Measurements from ENCODE around the gene ZNF112.

DNA sequence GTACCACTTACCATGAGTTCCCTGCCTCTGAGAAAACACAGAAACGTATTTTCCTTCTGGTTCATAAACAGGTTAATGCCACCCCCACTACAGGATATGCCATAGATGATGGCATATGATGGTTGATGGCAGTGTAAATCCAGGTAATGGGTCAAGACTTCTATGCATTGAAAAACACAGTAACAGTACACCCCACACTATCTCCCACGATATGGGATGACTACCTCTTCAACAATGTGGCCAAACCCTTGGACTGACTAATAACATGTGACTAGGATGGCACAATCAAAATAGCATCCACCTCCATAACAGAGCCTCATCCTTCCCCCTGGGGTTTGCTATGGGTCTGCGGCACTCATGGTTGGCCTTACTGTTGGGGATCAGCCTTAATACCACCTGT lies 73.6 kb downstream of the ZNF112 start:
- TF ChIP-seq, protein P1, sequence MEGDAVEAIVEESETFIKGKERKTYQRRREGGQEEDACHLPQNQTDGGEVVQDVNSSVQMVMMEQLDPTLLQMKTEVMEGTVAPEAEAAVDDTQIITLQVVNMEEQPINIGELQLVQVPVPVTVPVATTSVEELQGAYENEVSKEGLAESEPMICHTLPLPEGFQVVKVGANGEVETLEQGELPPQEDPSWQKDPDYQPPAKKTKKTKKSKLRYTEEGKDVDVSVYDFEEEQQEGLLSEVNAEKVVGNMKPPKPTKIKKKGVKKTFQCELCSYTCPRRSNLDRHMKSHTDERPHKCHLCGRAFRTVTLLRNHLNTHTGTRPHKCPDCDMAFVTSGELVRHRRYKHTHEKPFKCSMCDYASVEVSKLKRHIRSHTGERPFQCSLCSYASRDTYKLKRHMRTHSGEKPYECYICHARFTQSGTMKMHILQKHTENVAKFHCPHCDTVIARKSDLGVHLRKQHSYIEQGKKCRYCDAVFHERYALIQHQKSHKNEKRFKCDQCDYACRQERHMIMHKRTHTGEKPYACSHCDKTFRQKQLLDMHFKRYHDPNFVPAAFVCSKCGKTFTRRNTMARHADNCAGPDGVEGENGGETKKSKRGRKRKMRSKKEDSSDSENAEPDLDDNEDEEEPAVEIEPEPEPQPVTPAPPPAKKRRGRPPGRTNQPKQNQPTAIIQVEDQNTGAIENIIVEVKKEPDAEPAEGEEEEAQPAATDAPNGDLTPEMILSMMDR (IDR thresholded peaks at IDR 0.05): no peak
- TF ChIP-seq, protein P2, sequence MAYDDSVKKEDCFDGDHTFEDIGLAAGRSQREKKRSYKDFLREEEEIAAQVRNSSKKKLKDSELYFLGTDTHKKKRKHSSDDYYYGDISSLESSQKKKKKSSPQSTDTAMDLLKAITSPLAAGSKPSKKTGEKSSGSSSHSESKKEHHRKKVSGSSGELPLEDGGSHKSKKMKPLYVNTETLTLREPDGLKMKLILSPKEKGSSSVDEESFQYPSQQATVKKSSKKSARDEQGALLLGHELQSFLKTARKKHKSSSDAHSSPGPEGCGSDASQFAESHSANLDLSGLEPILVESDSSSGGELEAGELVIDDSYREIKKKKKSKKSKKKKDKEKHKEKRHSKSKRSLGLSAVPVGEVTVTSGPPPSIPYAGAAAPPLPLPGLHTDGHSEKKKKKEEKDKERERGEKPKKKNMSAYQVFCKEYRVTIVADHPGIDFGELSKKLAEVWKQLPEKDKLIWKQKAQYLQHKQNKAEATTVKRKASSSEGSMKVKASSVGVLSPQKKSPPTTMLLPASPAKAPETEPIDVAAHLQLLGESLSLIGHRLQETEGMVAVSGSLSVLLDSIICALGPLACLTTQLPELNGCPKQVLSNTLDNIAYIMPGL (CRISPR knock-in tag; IDR thresholded peaks at IDR 0.05; ENCODE audit: borderline replicate concordance): no peak
- TF ChIP-seq JUN (IDR thresholded peaks at IDR 0.05) (no peak), JUNB (IDR thresholded peaks at IDR 0.05) (no peak), HOXA7 (CRISPR knock-in tag; IDR thresholded peaks at IDR 0.05) (no peak)

All from A549 (cell line).